Ascending aorta (tissue), 2 donors: ENCODE data around the gene CGB3. TPM values are rescaled to one million over a fixed set of nuclear protein-coding genes. Genes with fewer than 3 reads are reported as not detected.
"Not testable (repeated sequence)": the region's sequence is repeated elsewhere in the genome, so short reads cannot be mapped to it uniquely, and the experiment has no call there.

ENCODE experiments used
- DNase-seq, 2 donors: peaks; one replicate each; pipeline ENCODE4 v3.0.0-alpha.2; 2019; ENCODE audit warnings: low spot score in 2 of 2
- H3K27ac ChIP-seq, 2 donors: fragments of 200-600 bp; sonication (generic); one replicate each; pipeline ENCODE4 v1.5.1; 2016 to 2017; ENCODE audit warnings: mild to moderate bottlenecking in 1 of 2
- H3K27me3 ChIP-seq: fragments of 200-600 bp; sonication (generic); one replicate; pipeline ENCODE4 v1.5.1; 2017
- H3K36me3 ChIP-seq, 2 donors: fragments of 200-600 bp; sonication (generic); one replicate each; pipeline ENCODE4 v1.5.1; 2016
- H3K4me1 ChIP-seq, 2 donors: fragments of 200-600 bp; sonication (generic); one replicate each; pipeline ENCODE4 v1.5.1; 2016 to 2017; ENCODE audit warnings: mild to moderate bottlenecking in 1 of 2
- H3K4me3 ChIP-seq, 2 donors: fragments of 200-600 bp; sonication (generic); one replicate each; pipeline ENCODE4 v1.5.1; 2016 to 2017; ENCODE audit warnings: mild to moderate bottlenecking in 1 of 2
- H3K9me3 ChIP-seq, 2 donors: fragments of 200-600 bp; sonication (generic); one replicate each; pipeline ENCODE4 v1.5.1; 2016
- intact Hi-C: fragments of 100-400 bp; cut with DNase I; formaldehyde crosslinking; loops from one replicate; pipeline ENCODE4 v1.15.1; 2023
- total RNA-seq: library from RNA; depleted of rRNA; stranded (reverse); fragments of >200 nt; gene quantifications from one replicate; pipeline ENCODE4 v1.1.0, GENCODE V29; 2016
- TF ChIP-seq, protein P1 (sequence below), 3 experiments: fragments of 200-600 bp in 2 of 3; fragments of 450-650 bp in 1 of 3; sonication (generic) in 2 of 3; IDR thresholded peaks; one replicate each; pipeline ENCODE4 v1.5.1; 2016 to 2019; ENCODE audit warnings: antibody characterized with exemption in 3 of 3, mild to moderate bottlenecking in 1 of 3, moderate library complexity in 1 of 3

CGB3 gene
- total RNA-seq, 1 donor from 2014 or later = not detected

DNA sequence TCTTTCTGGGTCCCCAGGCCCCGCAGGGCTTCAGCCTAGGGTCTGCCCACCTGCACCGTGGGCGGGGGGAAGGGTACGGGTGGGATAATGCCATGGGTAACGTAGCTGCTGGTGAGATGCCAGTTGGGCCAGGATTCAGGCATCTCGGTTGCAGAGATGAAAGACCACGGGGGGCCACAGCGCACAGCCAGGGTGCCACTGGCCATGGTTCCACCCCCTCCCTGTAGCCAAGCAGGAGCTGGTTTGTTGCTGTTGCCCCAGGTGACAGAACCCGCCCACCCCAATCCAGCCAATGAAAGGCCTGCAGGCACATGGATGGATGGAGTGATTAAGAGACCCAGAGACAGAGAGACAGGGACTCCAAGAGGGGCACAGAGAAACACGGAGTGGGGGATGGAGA is 34.4 kb upstream of the CGB3 start:
- no peak overlapping the region for H3K27ac ChIP-seq
- TF ChIP-seq, protein P1, sequence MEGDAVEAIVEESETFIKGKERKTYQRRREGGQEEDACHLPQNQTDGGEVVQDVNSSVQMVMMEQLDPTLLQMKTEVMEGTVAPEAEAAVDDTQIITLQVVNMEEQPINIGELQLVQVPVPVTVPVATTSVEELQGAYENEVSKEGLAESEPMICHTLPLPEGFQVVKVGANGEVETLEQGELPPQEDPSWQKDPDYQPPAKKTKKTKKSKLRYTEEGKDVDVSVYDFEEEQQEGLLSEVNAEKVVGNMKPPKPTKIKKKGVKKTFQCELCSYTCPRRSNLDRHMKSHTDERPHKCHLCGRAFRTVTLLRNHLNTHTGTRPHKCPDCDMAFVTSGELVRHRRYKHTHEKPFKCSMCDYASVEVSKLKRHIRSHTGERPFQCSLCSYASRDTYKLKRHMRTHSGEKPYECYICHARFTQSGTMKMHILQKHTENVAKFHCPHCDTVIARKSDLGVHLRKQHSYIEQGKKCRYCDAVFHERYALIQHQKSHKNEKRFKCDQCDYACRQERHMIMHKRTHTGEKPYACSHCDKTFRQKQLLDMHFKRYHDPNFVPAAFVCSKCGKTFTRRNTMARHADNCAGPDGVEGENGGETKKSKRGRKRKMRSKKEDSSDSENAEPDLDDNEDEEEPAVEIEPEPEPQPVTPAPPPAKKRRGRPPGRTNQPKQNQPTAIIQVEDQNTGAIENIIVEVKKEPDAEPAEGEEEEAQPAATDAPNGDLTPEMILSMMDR (IDR thresholded peaks at IDR 0.05) = no peak
- DNase-seq = no peak
- no peaks in the 10 kb centered on the region for H3K9me3 ChIP-seq
- H3K27me3 ChIP-seq = peaks cover 3% of the 10 kb centered on the region
- no peak overlapping the region for H3K4me3 ChIP-seq
- intact Hi-C loops = no loop called here
- no peaks in the 10 kb centered on the region for H3K36me3 ChIP-seq
- H3K4me1 ChIP-seq = peaks cover 8 to 10% of the 10 kb centered on the region in 2 donors

GRCh38 chr19:49057636-49058234 is 33.6 kb upstream of the CGB3 start, which contains the start of gene CGB7:
CGB7 (minus strand) TSS chr19:49057749; CDS start chr19:49055375, 2,374 bp downstream.
- Histone ChIP-seq H3K36me3 (no peaks in the 10 kb centered on the region), H3K27ac (no peak within 1 kb of the TSS), H3K9me3 (no peaks in the 10 kb centered on the region), H3K4me1 (peaks cover 8 to 10% of the 10 kb centered on the region in 2 donors), H3K27me3 (peaks cover 3% of the 10 kb centered on the region), H3K4me3 (peak within 1 kb of the TSS; percentile 62)
- DNase-seq = peak in 1 of 2 donors; percentile 74
- TF ChIP-seq, protein P1 (IDR thresholded peaks at IDR 0.05) = no peak
- intact Hi-C loops = no loop called here

DNA sequence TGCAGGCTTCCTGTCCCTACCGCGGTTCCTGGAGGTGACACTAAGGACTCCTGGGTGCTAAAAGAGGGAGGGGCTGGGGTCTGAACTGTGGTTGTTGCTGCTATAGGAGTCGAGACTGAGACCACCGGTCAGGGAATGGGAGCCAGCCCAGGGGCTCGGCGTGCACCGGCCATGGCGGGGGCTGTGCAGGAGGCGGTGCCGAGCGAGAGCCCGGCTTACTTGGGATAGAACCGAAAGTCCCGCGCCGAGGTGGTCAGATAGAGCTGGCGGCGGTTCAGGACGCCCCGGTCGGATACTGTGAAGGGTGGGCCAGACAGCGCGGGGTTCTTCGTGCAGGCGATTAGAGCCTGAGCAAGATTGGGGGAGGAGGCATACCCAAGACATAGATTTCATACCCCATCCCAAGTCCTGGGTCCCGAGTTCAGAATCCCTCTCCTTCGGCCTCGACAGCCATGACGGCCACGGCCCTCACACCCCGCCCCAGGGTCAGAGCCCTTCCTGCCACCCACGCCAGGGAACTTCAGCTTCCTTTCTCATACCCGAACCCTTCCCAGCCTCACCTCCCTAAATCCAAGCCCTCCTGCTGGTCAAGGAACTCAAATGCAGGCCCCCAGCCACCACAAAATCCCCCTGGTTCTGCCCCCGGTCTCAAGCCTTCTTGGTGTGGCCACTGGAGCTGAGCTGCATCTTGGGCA is 32.9 kb upstream of the CGB3 start:
- intact Hi-C loops, DNase-seq, H3K36me3 ChIP-seq, H3K27ac ChIP-seq, H3K27me3 ChIP-seq, H3K9me3 ChIP-seq: not testable (repeated sequence)
- Histone ChIP-seq H3K4me1 (peaks cover 8 to 10% of the 10 kb centered on the region in 2 donors), H3K4me3 (peak overlapping the region; percentile 62)

DNA sequence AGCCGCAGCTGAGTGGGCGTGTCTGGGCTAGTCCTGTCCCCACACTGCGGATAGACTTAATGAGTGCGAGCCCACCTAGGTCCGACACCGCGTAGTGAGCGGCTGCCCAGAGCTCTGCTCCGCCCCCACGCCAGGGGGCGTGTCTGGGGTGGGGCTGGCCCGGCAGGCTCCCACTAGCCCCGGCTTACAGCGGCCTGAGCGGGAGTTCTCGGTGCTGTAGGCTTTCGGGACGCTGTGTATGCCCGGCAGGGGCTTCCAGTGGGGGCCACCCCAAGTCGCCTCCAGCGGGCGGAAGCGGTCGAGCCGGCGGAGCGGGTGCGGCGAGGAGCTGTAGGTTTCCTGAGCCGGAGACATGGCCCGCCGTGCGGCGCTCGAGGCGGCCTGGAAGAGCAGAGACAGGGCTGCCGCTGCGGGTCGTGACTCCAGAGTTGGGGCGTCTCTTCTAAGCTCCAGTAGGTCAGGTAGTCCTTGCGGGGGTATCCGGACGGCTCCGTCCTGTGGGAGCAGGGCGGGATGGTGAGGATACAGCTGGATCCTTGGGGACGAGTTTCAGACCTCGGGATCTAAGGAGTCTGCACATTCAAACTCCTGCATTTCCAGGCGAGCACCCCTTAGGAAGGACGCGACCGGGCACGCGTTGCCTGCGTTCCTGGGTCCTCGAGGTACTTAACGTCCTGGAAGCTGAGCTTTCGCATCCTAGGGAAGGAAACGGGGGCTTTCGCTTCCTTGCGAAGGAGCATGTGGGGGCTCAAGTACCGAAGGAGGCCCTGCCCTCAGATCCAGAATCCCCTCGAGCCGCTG is 32.2 kb upstream of the CGB3 start:
- Histone ChIP-seq H3K4me3 (peak overlapping the region; percentile 62), H3K4me1 (peaks cover 8 to 10% of the 10 kb centered on the region in 2 donors), H3K27me3 (peaks cover 3% of the 10 kb centered on the region), H3K36me3 (no peaks in the 10 kb centered on the region), H3K9me3 (no peaks in the 10 kb centered on the region), H3K27ac (no peak overlapping the region)
- TF ChIP-seq, protein P1 (IDR thresholded peaks at IDR 0.05) = peak in 2 of 3 experiments; percentile 26 to 47
- DNase-seq = peak in 1 of 2 donors; percentile 72
- intact Hi-C loops = no loop called here

GRCh38 chr19:49050376-49051033 is 26.4 kb upstream of the CGB3 start:
- H3K27ac ChIP-seq, H3K9me3 ChIP-seq, H3K4me1 ChIP-seq, DNase-seq, H3K36me3 ChIP-seq, intact Hi-C loops, H3K4me3 ChIP-seq, H3K27me3 ChIP-seq: not testable (repeated sequence)

DNA sequence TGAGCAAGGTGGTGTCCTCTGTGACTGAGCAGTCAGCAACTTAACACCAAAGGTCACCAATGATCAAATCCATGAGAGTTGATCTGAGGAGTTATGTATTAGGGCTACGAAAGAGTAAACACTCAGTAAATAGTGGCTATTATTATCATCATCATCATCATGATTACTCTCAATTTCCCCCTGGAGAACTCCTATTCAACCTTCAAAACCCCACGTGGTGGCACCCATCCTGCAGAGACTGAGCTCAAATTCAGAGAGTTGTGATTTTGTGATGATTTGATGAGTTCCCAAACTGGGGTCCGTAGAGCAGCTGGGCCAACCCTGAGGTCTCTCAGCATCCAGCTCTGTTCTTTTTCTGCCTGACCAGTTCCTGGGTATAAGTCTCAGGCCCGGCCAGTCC is 25.7 kb upstream of the CGB3 start:
- H3K27me3 ChIP-seq, H3K36me3 ChIP-seq, H3K27ac ChIP-seq, H3K9me3 ChIP-seq, intact Hi-C loops, DNase-seq, H3K4me3 ChIP-seq, H3K4me1 ChIP-seq: not testable (repeated sequence)

GRCh38 chr19:49049011-49049410 is 24.9 kb upstream of the CGB3 start, which contains the start of gene CGB8:
CGB8 (minus strand) TSS chr19:49049111; CDS start chr19:49048739, 372 bp downstream.
- intact Hi-C loops, DNase-seq, H3K27me3 ChIP-seq, H3K4me1 ChIP-seq, H3K27ac ChIP-seq, H3K9me3 ChIP-seq, H3K36me3 ChIP-seq, H3K4me3 ChIP-seq: not testable (repeated sequence)

- H3K27ac ChIP-seq, H3K36me3 ChIP-seq, H3K4me3 ChIP-seq, DNase-seq, intact Hi-C loops, H3K9me3 ChIP-seq, H3K27me3 ChIP-seq, H3K4me1 ChIP-seq: not testable (repeated sequence)
Measured at GRCh38 chr19:49043548-49043947, 19.4 kb upstream of the CGB3 start, which contains the start of gene CGB5. CGB5 (plus strand) TSS chr19:49043848; CDS start chr19:49044210, 362 bp downstream.

DNA sequence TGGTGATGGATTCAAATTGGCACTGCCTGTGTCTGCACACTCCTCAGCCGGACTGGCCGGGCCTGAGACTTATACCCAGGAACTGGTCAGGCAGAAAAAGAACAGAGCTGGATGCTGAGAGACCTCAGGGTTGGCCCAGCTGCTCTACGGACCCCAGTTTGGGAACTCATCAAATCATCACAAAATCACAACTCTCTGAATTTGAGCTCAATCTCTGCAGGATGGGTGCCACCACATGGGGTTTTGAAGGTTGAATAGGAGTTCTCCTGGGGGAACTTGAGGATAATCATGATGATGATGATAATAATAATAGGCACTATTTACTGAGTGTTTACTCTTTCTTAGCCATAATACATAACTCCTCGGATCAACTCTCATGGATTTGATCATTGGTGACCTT is 18.5 kb upstream of the CGB3 start:
- H3K4me3 ChIP-seq, intact Hi-C loops, H3K27me3 ChIP-seq, H3K4me1 ChIP-seq, H3K9me3 ChIP-seq, H3K27ac ChIP-seq, H3K36me3 ChIP-seq, DNase-seq: not testable (repeated sequence)
